WTC11 (cell line): ENCODE results near the gene TNRC6A. TPM values are rescaled to one million over a fixed set of nuclear protein-coding genes. Genes with fewer than 3 reads are reported as not detected.

Experiments
- ATAC-seq: fragments of 200-7000 bp; cut with Tn5 transposase; 2 replicates; pipeline ENCODE4 v1.10.0; 2021; ENCODE audit warnings: mild to moderate bottlenecking, moderate library complexity
- CTCF ChIA-PET: fragments of 300-600 bp; sonication (Branson Sonifier 250); formaldehyde crosslinking; loops from one replicate; lab custom pipeline; 2021; ENCODE audit warnings: antibody characterized with exemption; lab: Charles Lee
- POLR2A ChIA-PET: fragments of 350-600 bp; sonication (Branson Sonifier 250); formaldehyde crosslinking; loops from one replicate; lab custom pipeline; 2021; ENCODE audit warnings: antibody characterized with exemption; lab: Charles Lee
- DNase-seq: peaks from one replicate; pipeline ENCODE4 v3.0.0; 2021; ENCODE audit warnings: low spot score
- H3K27ac Mint-ChIP-seq: 2 replicates; pipeline ENCODE4 v1.8.0; 2021; ENCODE audit warnings: mixed read lengths
- H3K27me3 Mint-ChIP-seq: 2 replicates; pipeline ENCODE4 v1.8.0; 2021; ENCODE audit warnings: low read depth, mild to moderate bottlenecking, moderate library complexity, mixed read lengths
- H3K36me3 Mint-ChIP-seq: 2 replicates; pipeline ENCODE4 v1.8.0; 2021; ENCODE audit warnings: mixed read lengths
- H3K4me1 Mint-ChIP-seq: 2 replicates; pipeline ENCODE4 v1.8.0; 2022; ENCODE audit warnings: mixed read lengths
- H3K4me3 Mint-ChIP-seq: 2 replicates; pipeline ENCODE4 v1.8.0; 2021; ENCODE audit warnings: mild to moderate bottlenecking, moderate library complexity, mixed read lengths
- H3K9me3 Mint-ChIP-seq: 2 replicates; pipeline ENCODE4 v1.8.0; 2021; ENCODE audit warnings: mixed read lengths
- FOXK1 ChIP-seq: sonication (generic); formaldehyde crosslinking; IDR thresholded peaks from 2 replicates; pipeline ENCODE4 v1.8.0; 2022; ENCODE audit warnings: mild to moderate bottlenecking, moderate library complexity, missing genetic modification reagents
- FOXP1 ChIP-seq: sonication (generic); formaldehyde crosslinking; IDR thresholded peaks from 2 replicates; pipeline ENCODE4 v1.8.0; 2022; ENCODE audit warnings: missing genetic modification reagents, mild to moderate bottlenecking, moderate library complexity, borderline replicate concordance
- GRHL2 ChIP-seq: fragments of 250-450 bp; sonication (Bioruptor Pico); IDR thresholded peaks from 2 replicates; pipeline ENCODE4 v1.8.0; 2022; ENCODE audit warnings: mild to moderate bottlenecking, moderate library complexity; ENCODE audit not compliant: insufficient replicate concordance, severe bottlenecking
- JUN ChIP-seq: sonication (generic); formaldehyde crosslinking; IDR thresholded peaks from 2 replicates; pipeline ENCODE4 v1.8.0; 2023; ENCODE audit warnings: mild to moderate bottlenecking, missing genetic modification reagents
- KAT7 ChIP-seq: sonication (generic); formaldehyde crosslinking; IDR thresholded peaks from 2 replicates; pipeline ENCODE4 v1.8.1; 2023; ENCODE audit warnings: missing genetic modification reagents, mild to moderate bottlenecking, borderline replicate concordance
- NFYB ChIP-seq: sonication (generic); formaldehyde crosslinking; conservative IDR thresholded peaks from 2 replicates; pipeline ENCODE4 v1.8.0; 2022; ENCODE audit warnings: low read depth, missing genetic modification reagents
- PRDM15 ChIP-seq: sonication (generic); formaldehyde crosslinking; IDR thresholded peaks from 2 replicates; pipeline ENCODE4 v1.8.0; 2022; ENCODE audit warnings: missing genetic modification reagents
- RORB ChIP-seq: fragments of 250-450 bp; sonication (Bioruptor Pico); IDR thresholded peaks from 2 replicates; pipeline ENCODE4 v1.9.0; 2021; ENCODE audit warnings: mild to moderate bottlenecking
- SMAD4 ChIP-seq: sonication (generic); formaldehyde crosslinking; IDR thresholded peaks from 2 replicates; pipeline ENCODE4 v1.8.0; 2022; ENCODE audit warnings: mild to moderate bottlenecking, missing genetic modification reagents
- TEAD1 ChIP-seq: sonication (generic); formaldehyde crosslinking; IDR thresholded peaks from 2 replicates; pipeline ENCODE4 v1.8.0; 2022; ENCODE audit warnings: mild to moderate bottlenecking, missing genetic modification reagents
- ZNF423 ChIP-seq: fragments of 250-450 bp; sonication (Bioruptor Pico); IDR thresholded peaks from 2 replicates; pipeline ENCODE4 v2.1.2; 2022; ENCODE audit warnings: mild to moderate bottlenecking, moderate library complexity
- ZNF425 ChIP-seq: fragments of 250-450 bp; sonication (Bioruptor Pico); conservative IDR thresholded peaks from 2 replicates; pipeline ENCODE4 v1.9.0; 2021; ENCODE audit warnings: mild to moderate bottlenecking
- total RNA-seq: library from RNA; stranded (reverse); gene quantifications from 3 replicates; pipeline ENCODE4 v1.2.3, GENCODE V29; 2021
- TF ChIP-seq, protein P1 (sequence below): sonication (generic); formaldehyde crosslinking; IDR thresholded peaks from 2 replicates; pipeline ENCODE4 v1.8.0; 2022; ENCODE audit warnings: mild to moderate bottlenecking, missing genetic modification reagents
- TF ChIP-seq, protein P2 (sequence below): fragments of 250-450 bp; sonication (Bioruptor Pico); IDR thresholded peaks from 2 replicates; pipeline ENCODE4 v1.9.0; 2021; ENCODE audit warnings: mild to moderate bottlenecking
- TF ChIP-seq, protein P3 (sequence below): sonication (generic); formaldehyde crosslinking; IDR thresholded peaks from 2 replicates; pipeline ENCODE4 v1.8.0; 2022; ENCODE audit warnings: mild to moderate bottlenecking, missing genetic modification reagents
- TF ChIP-seq, protein P4 (sequence below): fragments of 250-450 bp; sonication (Bioruptor Pico); IDR thresholded peaks from 2 replicates; pipeline ENCODE4 v2.1.2; 2022; ENCODE audit warnings: mild to moderate bottlenecking, moderate library complexity
- TF ChIP-seq, protein P5 (sequence below): sonication (generic); formaldehyde crosslinking; IDR thresholded peaks from 2 replicates; pipeline ENCODE4 v1.8.0; 2022; ENCODE audit warnings: mild to moderate bottlenecking, missing genetic modification reagents
- TF ChIP-seq, protein P6 (sequence below): sonication (generic); formaldehyde crosslinking; IDR thresholded peaks from 2 replicates; pipeline ENCODE4 v1.8.1; 2023; ENCODE audit warnings: mild to moderate bottlenecking, missing genetic modification reagents, moderate library complexity

TNRC6A gene
- total RNA-seq, 1 experiment from 2014 or later: 86.3 TPM

- H3K27ac Mint-ChIP-seq: no peak overlapping the region
- no peaks in the 10 kb centered on the region for H3K4me1 Mint-ChIP-seq
- H3K36me3 Mint-ChIP-seq: peaks cover 5% of the 10 kb centered on the region
- peaks cover 20% of the 10 kb centered on the region for H3K9me3 Mint-ChIP-seq
- no peak for ATAC-seq
- POLR2A ChIA-PET: no interaction called here
- TF ChIP-seq, protein P1, sequence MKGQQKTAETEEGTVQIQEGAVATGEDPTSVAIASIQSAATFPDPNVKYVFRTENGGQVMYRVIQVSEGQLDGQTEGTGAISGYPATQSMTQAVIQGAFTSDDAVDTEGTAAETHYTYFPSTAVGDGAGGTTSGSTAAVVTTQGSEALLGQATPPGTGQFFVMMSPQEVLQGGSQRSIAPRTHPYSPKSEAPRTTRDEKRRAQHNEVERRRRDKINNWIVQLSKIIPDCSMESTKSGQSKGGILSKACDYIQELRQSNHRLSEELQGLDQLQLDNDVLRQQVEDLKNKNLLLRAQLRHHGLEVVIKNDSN (CRISPR knock-in tag): no peak
- TF ChIP-seq, protein P2, sequence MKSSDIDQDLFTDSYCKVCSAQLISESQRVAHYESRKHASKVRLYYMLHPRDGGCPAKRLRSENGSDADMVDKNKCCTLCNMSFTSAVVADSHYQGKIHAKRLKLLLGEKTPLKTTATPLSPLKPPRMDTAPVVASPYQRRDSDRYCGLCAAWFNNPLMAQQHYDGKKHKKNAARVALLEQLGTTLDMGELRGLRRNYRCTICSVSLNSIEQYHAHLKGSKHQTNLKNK (CRISPR knock-in tag): no peak
- TF ChIP-seq FOXK1: no peak
- no peak for TF ChIP-seq SMAD4 (CRISPR knock-in tag)
- TF ChIP-seq, protein P3, sequence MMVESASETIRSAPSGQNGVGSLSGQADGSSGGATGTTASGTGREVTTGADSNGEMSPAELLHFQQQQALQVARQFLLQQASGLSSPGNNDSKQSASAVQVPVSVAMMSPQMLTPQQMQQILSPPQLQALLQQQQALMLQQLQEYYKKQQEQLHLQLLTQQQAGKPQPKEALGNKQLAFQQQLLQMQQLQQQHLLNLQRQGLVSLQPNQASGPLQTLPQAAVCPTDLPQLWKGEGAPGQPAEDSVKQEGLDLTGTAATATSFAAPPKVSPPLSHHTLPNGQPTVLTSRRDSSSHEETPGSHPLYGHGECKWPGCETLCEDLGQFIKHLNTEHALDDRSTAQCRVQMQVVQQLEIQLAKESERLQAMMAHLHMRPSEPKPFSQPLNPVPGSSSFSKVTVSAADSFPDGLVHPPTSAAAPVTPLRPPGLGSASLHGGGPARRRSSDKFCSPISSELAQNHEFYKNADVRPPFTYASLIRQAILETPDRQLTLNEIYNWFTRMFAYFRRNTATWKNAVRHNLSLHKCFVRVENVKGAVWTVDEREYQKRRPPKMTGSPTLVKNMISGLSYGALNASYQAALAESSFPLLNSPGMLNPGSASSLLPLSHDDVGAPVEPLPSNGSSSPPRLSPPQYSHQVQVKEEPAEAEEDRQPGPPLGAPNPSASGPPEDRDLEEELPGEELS: no peak
- TF ChIP-seq, protein P4, sequence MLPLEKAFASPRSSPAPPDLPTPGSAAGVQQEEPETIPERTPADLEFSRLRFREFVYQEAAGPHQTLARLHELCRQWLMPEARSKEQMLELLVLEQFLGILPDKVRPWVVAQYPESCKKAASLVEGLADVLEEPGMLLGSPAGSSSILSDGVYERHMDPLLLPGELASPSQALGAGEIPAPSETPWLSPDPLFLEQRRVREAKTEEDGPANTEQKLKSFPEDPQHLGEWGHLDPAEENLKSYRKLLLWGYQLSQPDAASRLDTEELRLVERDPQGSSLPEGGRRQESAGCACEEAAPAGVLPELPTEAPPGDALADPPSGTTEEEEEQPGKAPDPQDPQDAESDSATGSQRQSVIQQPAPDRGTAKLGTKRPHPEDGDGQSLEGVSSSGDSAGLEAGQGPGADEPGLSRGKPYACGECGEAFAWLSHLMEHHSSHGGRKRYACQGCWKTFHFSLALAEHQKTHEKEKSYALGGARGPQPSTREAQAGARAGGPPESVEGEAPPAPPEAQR: no peak
- no peak for TF ChIP-seq TEAD1 (CRISPR knock-in tag)
- TF ChIP-seq, protein P5, sequence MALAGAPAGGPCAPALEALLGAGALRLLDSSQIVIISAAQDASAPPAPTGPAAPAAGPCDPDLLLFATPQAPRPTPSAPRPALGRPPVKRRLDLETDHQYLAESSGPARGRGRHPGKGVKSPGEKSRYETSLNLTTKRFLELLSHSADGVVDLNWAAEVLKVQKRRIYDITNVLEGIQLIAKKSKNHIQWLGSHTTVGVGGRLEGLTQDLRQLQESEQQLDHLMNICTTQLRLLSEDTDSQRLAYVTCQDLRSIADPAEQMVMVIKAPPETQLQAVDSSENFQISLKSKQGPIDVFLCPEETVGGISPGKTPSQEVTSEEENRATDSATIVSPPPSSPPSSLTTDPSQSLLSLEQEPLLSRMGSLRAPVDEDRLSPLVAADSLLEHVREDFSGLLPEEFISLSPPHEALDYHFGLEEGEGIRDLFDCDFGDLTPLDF (CRISPR knock-in tag): no peak
- TF ChIP-seq NFYB (CRISPR knock-in tag): no peak
- no peak for TF ChIP-seq RORB (CRISPR knock-in tag)
- no peak for TF ChIP-seq GRHL2 (CRISPR knock-in tag)
- TF ChIP-seq JUN (CRISPR knock-in tag): no peak
- no peak for TF ChIP-seq KAT7 (CRISPR knock-in tag)
- no peak for TF ChIP-seq ZNF425 (CRISPR knock-in tag)
- TF ChIP-seq ZNF423 (CRISPR knock-in tag): no peak
- no peak for TF ChIP-seq FOXP1 (CRISPR knock-in tag)
- TF ChIP-seq, all 79 proteins: peak for 0
- DNase-seq: no peak
- Mint-ChIP-seq H3K4me3 (no peak overlapping the region), H3K27me3 (no peaks in the 10 kb centered on the region)
- CTCF ChIA-PET: no interaction called here
Observed at GRCh38 chr16:24861461-24861860, 132.0 kb downstream of the TNRC6A start.

- ATAC-seq: no peak
- CTCF ChIA-PET: interaction anchor here (1.6 kb wide), 1 partner anchor 44 kb away, joined by 6 read pairs; no protein-coding TSS in a partner anchor
- H3K9me3 Mint-ChIP-seq: peaks cover 20% of the 10 kb centered on the region
- TF ChIP-seq PRDM15 (CRISPR knock-in tag) (no peak), ZNF425 (CRISPR knock-in tag) (no peak)
- TF ChIP-seq, protein P6, sequence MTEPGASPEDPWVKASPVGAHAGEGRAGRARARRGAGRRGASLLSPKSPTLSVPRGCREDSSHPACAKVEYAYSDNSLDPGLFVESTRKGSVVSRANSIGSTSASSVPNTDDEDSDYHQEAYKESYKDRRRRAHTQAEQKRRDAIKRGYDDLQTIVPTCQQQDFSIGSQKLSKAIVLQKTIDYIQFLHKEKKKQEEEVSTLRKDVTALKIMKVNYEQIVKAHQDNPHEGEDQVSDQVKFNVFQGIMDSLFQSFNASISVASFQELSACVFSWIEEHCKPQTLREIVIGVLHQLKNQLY: no peak
Observed at GRCh38 chr16:24863582-24864437, 134.4 kb downstream of the TNRC6A start.

More at GRCh38 chr16:24863582-24864437, 134.4 kb downstream of the TNRC6A start:
- Mint-ChIP-seq H3K27me3 (no peaks in the 10 kb centered on the region), H3K4me3 (no peak overlapping the region), H3K27ac (no peak overlapping the region), H3K4me1 (no peaks in the 10 kb centered on the region), H3K36me3 (peaks cover 5% of the 10 kb centered on the region)
- DNase-seq: no peak
- POLR2A ChIA-PET: no interaction called here
